GM18499 (cell line): ENCODE results near the gene TRMU.

Experiments
- ATAC-seq: cut with Tn5 transposase; IDR thresholded peaks from one replicate; pipeline ENCODE4 v1.9.1; 2021; ENCODE audit warnings: moderate number of reproducible peaks; ENCODE audit not compliant: insufficient read depth, unreplicated experiment

The TRMU gene

GRCh38 chr22:46354993-46355305, 19.4 kb downstream of the TRMU start:
- no peak for ATAC-seq

- ATAC-seq = no peak
Observed at GRCh38 chr22:46355369-46355995, 20.0 kb downstream of the TRMU start.

DNA sequence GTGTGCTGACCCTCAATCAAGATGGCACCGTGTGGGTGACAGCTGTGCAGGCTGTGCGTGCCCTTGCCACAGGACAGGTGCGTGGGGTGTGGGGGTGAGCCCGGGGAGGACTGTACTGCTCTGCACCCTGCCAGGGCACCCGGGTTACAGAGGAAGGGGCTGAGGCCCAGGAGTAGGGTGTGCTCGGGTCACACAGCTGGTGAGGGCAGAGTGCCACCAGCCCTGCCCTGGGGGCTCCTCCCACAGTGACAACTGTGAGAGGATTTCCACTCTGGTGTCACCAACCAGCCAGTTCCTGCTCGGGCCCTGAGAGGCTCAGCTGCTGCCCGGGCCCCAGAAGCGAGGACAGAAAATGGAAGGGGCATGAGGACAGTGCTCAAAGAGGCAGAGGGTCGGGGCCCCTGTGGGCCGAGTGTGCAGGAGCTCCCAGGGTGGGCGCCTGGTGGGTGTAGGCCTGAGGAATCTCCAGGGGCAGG, 20.5 kb downstream of the TRMU start:
- ATAC-seq = no peak

- ATAC-seq = no peak
Observed at GRCh38 chr22:46356496-46357480, 21.3 kb downstream of the TRMU start.

DNA sequence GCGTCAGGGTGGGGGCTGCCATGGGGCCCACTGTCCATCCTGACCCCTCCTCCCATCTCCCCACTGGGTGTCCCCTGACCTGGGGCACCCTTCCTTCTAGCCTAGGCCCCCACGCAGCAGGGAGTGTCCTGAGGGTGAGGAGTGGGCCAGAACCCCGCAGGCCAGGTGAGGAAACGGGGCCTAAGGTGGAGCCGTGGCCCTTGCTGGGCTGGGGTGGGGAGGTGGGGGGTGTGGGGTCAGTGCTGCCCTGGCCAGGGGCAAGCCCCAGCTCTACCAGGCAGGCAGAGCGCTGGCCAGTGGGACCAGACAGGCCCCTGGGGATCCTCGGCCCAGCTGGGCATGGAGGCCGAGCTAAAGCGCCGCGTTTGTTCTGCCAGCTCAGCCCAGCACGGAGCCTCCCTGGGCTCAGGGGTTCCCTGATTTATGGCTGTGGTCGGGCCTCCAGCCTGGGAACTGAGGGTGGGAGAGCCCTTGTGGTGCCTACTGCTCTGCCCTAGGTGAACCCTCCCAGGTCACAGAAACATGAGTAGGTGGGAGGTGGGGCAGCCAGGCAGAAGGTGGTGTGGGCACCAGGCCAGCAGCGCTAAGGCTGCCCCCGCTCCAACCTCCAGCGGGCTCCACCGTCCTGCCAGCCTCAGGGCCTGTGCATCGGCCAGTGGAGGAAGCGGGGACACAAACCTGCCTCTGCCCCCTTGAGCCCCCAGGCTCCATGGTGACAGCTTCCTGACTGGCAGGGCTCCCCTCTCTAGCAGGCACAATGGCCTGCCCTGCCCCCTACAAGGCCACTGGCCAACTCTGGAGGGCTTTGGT, 22.4 kb downstream of the TRMU start:
- no peak for ATAC-seq

GRCh38 chr22:46358766-46359165, 23.3 kb downstream of the TRMU start:
- ATAC-seq = no peak

DNA sequence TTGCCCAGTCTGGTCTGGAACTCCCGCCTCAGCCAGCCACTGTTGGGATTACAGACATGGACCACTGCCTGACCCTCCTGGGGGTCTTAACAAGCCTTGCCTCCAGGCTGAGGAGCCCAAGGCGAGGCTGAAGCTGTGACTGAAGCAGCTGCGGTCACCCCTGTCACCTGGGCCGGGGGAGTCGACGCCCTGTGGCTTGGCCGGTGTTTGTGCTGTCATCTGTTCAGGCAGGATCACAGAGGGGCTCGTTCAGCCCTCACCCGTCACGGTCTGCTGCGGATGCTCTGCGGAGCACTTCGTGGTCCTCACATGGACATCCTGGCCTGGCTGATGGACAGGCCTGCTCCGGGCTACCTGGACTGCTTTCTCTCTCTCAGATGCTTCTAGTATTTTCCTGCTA, 23.8 kb downstream of the TRMU start:
- no peak for ATAC-seq

DNA sequence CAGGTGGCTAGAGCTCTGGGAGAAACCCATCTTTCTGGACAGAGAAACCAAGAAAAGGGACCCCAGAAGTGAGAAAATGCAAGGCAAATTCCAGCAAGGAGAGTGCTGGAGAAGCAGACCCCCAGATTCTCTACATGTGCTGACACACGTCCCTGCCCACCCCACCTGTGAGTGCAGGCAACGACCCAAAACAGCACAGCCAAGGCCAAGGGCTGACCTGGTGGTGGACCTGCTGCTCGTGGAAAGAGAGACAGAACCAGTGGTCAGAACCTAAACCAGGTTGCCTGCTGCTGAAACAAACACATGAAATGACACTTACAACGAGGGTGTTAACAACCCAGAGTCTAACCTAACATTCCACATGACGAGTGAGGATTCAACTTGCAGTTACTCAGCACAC, 24.6 kb downstream of the TRMU start:
- no peak for ATAC-seq

GRCh38 chr22:46360891-46361290, 25.4 kb downstream of the TRMU start:
- ATAC-seq = no peak

GRCh38 chr22:46361826-46362202, 26.3 kb downstream of the TRMU start:
- ATAC-seq = no peak

- ATAC-seq = no peak
Observed at GRCh38 chr22:46362203-46362933, 26.9 kb downstream of the TRMU start.

DNA sequence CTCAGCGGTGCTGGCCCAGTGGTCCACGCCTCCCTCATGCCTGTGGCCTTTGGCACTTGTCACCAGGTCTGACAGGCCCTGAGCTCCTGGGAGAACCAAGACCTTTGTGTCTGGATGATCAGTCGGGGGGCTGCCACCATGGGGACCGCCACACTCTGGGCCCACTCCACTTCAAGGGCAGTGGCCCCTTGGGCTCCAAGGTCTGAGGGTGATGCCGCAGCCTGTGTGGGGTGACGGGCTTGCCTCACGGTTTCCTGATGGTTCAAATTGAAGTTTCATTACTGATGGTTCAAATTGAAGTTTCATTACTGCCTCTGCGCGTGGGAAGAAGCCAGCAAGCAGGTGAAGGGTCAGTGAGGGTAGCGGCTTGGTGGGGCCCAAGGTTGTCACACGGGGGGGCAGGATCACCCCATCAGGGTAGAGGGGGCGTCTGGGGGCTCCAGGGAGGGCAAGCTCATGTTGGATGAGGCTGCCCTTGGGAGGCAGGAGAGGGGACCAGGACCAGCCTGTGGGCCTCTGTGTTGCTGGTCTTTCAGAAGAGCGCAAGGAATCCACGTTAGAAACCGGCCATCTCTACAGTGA, 27.5 kb downstream of the TRMU start:
- no peak for ATAC-seq

- no peak for ATAC-seq
Observed at GRCh38 chr22:46363611-46364321, 28.3 kb downstream of the TRMU start.

DNA sequence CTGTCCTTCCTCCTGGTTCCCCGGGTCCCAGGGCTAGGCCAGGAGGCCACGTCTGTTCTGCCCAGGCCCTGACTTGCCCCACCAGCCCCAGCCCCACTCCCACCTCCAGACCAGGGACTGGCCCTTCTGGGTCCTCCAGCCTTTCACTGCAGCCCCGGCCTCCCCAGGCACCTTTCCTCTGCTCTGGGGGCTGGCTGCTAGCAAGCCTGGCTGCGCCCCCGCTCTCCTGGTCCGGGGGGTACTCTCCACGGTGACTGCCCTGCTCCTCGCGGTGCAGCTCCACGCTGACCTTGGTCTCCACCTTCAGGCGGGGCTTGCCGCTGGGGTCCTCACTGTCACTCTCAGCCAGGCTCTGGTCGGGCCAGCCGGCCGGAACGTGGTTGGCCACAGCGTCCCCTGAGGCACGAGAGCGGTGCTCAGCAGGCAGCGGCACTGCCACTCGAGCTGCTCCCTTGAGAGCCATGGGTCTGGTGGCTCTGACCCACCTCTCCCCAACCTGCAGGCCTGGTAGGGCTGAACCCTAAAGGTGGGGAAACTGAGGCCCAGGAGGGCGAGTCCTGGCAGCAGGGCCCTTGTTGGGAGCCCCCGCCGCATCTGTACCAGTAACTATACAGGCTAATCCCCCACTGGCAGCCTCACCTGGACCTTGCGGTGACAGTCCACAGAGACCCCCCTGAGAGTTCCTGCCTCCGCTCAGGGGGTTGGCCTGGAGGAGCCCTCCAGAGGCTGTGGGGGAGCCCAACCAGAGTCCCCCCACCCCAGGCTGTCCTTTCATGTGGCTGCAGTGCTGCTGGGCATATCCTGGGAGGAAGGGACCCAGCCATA, 29.0 kb downstream of the TRMU start:
- no peak for ATAC-seq

DNA sequence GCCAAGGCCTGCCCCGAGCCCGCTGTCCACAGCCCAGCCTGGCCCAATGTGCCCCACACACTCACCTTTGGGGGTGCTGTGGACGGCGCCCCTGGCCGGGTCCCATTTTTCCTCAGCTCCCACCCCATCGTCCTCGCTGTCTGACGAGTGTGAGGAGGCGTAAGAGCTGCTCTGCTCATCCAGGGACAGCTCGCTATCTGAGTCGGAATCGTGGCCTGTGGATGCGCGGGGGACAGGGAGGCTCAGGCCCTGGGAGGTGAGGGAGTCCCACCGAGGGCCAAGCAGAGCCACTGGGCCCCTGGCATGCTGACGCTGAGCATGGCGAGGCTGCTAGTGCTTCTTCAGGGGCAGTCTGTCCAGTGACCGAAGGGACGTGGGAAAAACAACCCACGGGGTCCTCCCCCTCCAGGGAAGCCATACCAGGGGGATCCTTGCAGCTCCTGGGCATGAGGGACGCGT, 29.7 kb downstream of the TRMU start:
- no peak for ATAC-seq

- no peak for ATAC-seq
Observed at GRCh38 chr22:46366327-46366731, 30.8 kb downstream of the TRMU start.

DNA sequence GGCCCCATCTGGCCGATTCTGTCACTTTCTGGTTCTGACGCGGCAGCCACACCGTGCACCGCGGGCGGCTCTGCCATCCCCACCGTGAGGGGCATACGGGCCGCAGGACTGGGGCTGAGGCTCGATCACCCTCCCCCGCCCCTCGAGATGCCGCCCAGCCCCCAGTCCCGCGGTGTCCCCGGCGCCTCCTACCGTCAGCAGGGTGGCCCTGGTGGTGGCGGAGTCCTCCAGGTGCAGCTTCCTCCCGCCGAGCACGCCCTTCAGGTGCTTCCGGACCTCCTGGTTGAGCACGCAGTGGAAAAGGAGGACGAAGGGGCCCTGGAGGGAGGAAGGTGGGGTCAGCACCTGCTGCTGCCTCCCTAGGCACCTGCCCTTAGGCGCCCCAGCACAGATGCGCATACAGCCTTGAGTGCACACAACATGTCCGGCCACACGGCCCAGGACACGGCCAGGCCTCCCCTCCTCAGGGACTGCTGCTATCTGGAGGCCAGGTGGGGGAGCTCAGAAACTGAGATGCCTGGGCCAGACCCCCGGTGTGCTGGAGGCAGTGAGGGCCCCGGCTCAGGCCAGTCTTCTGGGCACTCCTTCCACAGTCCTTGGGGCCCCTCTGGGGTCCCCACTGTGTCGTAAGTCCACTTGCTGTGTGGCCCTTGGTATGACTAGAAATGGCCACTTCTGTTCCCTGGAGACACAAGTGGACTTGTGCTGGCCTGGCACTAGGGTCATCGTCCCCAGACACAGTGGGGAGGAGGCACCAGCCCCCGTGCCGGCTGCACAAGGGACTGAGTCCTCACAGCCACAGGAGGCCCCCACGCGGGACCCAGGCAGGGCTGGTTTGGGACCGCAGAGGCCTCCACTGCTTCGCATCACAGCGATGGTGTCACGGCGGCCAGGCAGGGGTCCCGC, 31.5 kb downstream of the TRMU start:
- ATAC-seq = no peak
